OCI-LY3 (cell line): ENCODE data around the gene OSBPL3.

ENCODE experiments used
- CTCF ChIP-seq: fragments of 200-600, 300-600 bp; sonication (generic); IDR thresholded peaks from 2 replicates; pipeline ENCODE4 v1.5.1; 2014; ENCODE audit warnings: antibody characterized with exemption, low read length, low read depth
- EZH2phosphoT487 ChIP-seq: fragments of 200-600 bp; shearing (Covaris generic); IDR thresholded peaks from 2 replicates; pipeline ENCODE4 v1.6.1; 2018; ENCODE audit warnings: antibody characterized with exemption, mixed run types, low read depth

- TF ChIP-seq CTCF = no peak
- no peak for TF ChIP-seq EZH2phosphoT487
These were observed 16.8 kb downstream of the OSBPL3 start for GRCh38 chr7:24963218-24963617.
